LNCaP clone FGC (cell line): ENCODE results near the gene ENOSF1.
"Not testable (repeated sequence)": the region's sequence is repeated elsewhere in the genome, so short reads cannot be mapped to it uniquely, and the experiment has no call there.

ENCODE experiments used
- DNase-seq: peaks from one replicate; pipeline ENCODE4 v3.0.0-alpha.2; 2011; ENCODE audit warnings: low read depth
- H3K4me3 ChIP-seq: 2 replicates; pipeline ENCODE4 v1.5.1; 2011; ENCODE audit warnings: mild to moderate bottlenecking, low read depth, low read length, control low read depth
- CTCF ChIP-seq: IDR thresholded peaks from 2 replicates; pipeline ENCODE4 v1.5.1; 2012; ENCODE audit warnings: mild to moderate bottlenecking; ENCODE audit not compliant: control insufficient read depth, insufficient read depth; ENCODE audit errors: extremely low read depth

The ENOSF1 gene

GRCh38 chr18:692824-693223 lies 19.6 kb downstream of the ENOSF1 start:
- no peak for TF ChIP-seq CTCF
- no peak for DNase-seq
- no peak overlapping the region for H3K4me3 ChIP-seq

DNA sequence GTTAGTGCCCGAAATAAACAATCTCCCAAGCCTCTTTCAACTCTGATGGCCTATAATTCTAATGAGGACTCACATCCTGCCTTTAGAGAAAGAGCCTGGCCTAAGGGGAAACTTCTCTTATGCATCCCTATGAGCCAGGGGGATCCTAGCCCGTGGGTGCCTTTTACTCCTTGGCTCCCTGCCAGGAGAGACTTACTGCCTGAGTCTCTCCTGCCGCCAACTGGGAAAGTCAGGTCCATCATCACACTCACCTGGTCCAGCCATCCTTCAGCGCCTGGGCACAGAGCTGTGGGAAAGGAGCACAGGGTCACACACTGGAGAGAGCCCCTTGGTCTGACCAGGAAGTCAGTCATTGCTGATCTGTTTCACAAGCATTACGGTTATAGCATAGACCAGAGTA lies 24.1 kb downstream of the ENOSF1 start:
- H3K4me3 ChIP-seq = no peak overlapping the region
- DNase-seq = no peak
- TF ChIP-seq CTCF = no peak

DNA sequence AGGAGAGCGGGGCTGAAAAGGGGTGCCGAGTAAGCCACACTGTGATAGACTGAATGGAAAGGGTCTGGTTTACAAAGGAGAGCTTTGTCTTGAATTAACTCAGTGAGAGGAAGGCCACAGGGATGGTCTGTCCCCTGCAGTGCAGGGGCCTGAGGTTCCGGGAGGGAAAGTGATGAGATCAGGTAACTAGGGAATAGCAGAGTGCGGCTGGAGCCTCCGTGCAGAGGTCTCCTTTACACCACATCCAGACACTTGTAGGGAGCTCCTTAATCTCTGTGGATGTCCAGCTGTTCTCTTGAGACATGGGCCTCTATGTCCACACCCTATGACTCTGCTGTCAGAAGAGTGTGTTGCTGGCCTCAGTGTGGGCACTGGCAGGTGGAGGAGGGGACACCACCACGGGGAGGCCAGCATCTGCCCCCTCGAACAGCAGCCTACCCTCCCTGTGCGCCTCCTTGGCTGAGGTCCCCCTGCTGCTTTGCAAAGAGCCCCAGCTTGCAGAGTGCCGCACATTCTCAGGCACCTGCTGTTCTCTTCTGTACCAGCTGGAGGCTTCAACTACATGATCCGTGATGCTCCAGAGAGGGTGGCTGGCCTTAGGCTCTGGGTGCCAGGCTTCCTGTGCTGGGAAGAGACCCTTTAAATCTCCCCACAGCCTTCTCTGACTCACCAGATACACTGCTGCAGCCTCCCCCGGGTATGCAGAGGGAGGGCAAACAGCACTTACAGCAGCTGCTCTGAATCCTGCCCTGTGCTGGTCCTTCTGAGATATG lies 25.9 kb downstream of the ENOSF1 start:
- no peak overlapping the region for H3K4me3 ChIP-seq
- no peak for DNase-seq
- no peak for TF ChIP-seq CTCF

DNA sequence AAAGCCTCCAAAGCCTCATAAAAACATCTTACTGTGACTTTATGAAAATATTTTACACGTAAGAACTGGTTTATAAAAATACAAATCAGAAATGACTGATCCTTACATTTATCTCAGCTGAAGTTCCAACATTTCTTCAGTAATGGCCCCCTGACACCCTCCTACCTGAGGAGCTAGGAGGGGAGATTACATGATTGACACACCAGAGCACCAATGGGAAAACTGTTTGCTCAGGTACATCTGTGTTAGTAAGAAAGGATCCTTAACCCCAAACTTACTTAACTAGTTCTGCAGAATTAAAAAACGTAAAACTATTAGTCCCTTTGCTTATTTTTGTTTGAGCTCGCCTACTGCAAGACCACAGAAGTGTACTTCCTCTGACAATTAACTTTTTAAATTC lies 27.0 kb downstream of the ENOSF1 start:
- peak; percentile 40 for DNase-seq
- H3K4me3 ChIP-seq = no peak overlapping the region
- no peak for TF ChIP-seq CTCF

DNA sequence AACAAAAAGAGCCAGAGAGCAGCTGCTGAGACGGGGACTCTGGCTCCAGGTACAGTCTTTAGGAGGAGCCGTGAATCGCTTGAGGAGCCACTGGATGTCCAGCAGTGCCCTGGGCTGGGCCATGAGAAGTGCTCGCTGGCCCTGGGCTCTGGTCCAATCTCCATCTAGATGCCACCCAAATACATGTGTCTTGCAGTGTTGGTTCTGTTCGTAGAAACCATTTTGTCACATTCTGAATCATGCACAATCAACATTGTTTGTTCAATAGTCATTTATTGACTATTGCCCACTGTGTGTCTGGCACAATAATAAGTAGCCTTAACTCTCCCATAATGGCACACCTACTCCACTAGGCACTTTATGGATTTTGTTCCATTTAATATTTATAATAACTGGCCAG lies 28.9 kb downstream of the ENOSF1 start:
- no peak for DNase-seq
- TF ChIP-seq CTCF = no peak
- no peak overlapping the region for H3K4me3 ChIP-seq

GRCh38 chr18:682833-683232 lies 29.6 kb downstream of the ENOSF1 start:
- no peak for DNase-seq
- H3K4me3 ChIP-seq = no peak overlapping the region
- no peak for TF ChIP-seq CTCF

DNA sequence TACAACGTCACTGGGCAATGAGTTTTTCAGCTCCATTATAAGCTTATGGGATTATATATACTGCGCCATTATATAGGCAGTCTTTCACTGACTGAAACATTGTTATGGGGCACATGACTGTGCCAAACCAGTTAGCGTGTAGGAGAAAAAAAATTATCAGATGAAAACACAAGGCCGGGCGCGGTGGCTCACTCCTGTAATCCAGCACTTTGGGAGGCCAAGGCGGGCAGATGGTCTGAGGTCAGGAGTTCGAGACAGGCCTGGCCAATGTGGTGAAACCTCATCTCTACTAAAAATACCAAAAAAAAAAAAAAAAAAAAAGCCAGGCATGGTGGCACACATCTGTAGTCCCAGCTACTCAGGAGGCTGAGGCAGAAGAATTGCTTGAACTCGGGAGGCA lies 30.0 kb downstream of the ENOSF1 start:
- not testable (repeated sequence) for H3K4me3 ChIP-seq

More for the DNA sequence above, 30.0 kb downstream of the ENOSF1 start:
- DNase-seq = not testable (repeated sequence)
